IPS-11a (cell line): ENCODE data around the gene ARHGAP26.

Experiments
- H3K4me3 ChIP-seq: one replicate; pipeline ENCODE4 v1.5.1; 2013; ENCODE audit warnings: low read depth, low read length, control low read depth

The ARHGAP26 gene

DNA sequence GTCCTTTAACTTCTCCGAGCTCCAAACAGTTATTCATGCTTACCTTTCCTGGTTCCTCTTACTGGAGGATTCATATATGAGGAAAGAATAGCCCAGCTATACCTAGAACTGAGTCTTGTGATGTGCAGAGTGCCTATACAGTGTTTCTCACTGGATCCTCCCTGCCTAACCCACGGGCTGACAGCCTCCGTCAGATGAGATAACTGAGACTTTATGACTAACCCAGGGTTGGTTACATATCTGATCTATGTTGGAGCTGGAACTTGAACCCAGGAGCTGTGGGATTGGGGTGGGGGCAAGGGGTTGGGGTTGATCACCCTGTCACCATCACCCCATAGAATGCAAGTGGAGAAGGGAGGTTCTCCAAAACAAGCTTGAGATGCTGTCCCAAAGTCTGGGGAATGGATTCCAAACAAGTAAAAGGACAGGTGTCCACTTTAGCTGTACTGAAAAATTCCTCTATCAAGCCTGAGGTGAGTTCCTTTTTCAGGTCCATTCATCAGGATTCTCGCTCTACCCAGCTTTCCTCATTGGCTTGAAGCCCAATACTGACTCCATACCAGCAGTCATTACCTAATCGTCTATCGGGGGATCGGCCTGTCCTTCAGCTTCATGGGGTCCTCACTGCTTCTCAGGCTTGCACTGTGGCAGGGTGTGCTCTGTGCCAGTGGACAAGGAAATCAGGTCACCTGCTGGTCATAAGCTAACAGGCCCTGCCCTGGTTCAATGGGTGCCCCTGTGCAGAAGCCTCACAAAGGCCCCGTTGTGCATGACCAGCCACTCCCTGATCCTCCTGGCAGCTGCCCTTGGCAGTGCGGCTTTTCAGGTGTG, 100.6 kb downstream of the ARHGAP26 start:
- H3K4me3 ChIP-seq = no peak overlapping the region

- no peak overlapping the region for H3K4me3 ChIP-seq
Observed at GRCh38 chr5:142871363-142872193, 101.4 kb downstream of the ARHGAP26 start.

DNA sequence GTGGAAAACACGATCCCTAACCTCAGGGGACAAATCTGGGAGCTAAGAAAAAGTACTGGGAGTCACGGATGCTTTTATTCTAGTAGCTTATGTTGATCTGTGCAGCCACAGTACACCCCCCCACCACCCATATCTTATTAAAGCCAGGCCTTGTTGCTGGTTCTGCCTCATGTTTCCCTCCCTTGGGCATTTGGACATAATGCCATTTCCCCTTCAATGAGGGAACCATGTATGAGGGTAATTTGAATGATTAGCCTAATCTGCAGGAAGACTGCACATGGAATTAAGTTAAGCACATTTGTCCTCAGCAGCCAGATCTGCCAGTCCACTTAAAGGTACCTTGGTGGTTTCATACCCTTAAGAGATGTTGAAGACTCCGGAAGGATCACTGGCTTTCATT, 102.0 kb downstream of the ARHGAP26 start:
- no peak overlapping the region for H3K4me3 ChIP-seq

DNA sequence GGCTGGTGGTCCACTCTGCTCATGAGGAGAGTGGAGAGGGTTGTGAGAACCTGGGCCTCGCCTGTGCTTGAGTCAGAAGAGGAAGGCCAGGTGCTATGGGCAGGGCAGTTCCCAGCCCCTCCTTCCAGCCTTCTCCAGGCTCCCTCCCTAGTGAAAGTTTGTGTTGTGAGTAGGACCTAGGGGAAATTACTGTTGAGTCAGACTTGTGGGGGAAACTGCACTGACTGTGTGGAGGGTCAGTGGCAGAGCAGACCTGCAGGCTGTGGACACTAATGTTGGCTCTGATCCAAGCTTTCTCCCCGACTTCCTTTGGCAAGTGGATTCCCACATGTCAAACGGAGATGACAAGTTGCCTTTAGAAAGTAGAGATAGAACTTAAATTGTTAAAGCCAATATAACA, 102.6 kb downstream of the ARHGAP26 start:
- no peak overlapping the region for H3K4me3 ChIP-seq

DNA sequence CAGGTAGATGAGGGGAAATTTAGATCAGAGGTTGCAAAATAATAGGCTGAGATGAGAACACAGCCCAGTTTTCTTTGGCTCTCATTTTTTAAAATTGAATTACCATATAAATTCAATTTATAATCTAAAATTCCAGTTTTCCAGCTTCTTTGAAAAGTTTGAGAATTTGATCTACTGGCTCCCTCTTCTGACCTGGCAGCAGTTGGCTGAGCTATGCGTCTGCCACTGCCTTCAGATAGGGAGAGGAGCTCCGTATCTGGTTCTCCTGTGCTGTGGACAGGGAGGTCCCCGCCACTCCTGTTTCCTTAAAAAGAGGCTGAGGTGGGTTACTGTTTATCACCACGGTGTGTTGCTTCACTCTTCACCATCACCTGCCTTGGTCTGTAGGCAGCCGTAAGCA, 103.7 kb downstream of the ARHGAP26 start:
- H3K4me3 ChIP-seq = no peak overlapping the region

DNA sequence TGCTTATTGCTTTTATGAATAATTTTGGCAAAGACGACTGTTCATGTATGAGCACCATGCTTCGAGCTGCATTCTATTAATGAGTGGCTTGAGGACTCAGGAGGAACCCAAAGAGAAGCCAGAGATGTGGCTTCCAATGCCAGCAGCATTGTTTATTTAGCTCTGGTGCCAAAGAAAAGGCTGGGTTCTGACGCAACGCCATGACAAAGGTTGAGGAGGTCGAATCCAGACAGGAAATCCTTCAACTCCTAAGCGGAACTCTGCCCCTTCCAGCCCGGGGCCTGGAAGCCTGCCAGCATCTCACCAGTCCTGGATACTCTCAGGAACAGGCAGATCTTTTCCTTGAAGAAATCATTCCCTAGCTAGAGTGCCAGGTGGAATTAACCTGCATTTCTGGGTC, 104.4 kb downstream of the ARHGAP26 start:
- H3K4me3 ChIP-seq = no peak overlapping the region

- no peak overlapping the region for H3K4me3 ChIP-seq
Observed at GRCh38 chr5:142875936-142876335, 105.8 kb downstream of the ARHGAP26 start.

GRCh38 chr5:142876817-142877216, 106.6 kb downstream of the ARHGAP26 start:
- H3K4me3 ChIP-seq = no peak overlapping the region

DNA sequence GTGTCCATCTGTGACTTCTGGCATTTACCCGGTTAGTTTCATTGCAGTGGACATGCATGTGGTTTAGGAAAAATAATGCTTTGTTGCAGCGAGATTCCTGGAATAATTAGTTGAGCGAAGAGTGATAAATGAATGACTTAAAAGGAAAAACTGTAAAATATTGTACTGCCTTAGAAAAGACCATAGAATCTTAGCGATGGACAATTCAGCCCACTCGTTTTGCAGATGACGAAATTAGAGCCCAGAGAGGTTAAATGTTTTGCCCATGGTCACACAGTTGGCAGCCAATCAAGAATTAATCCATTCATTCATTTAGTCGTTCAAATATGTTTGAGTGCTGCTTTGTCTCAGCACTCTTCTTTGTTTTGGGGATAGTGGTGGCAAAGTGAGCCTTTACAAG, 107.9 kb downstream of the ARHGAP26 start:
- no peak overlapping the region for H3K4me3 ChIP-seq

DNA sequence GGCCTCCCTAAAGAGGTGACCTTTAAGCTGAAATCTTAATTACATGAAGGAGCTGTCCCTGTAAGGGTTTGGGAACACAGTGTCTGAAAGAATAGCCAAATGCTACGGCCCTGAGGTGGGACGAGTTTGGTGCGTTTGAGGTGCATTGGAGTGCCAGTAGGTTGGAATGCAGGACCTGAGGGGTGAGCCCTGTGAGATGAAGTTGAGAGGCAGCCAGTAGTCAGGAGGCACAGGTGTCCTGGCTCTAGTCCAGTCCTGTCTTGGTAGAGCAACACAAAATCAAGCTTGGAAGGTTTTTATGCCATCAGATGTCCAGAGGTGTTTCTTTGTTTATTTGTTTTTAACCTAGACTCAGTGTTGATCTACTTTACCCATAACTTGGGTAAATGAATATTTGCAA, 108.5 kb downstream of the ARHGAP26 start:
- no peak overlapping the region for H3K4me3 ChIP-seq

DNA sequence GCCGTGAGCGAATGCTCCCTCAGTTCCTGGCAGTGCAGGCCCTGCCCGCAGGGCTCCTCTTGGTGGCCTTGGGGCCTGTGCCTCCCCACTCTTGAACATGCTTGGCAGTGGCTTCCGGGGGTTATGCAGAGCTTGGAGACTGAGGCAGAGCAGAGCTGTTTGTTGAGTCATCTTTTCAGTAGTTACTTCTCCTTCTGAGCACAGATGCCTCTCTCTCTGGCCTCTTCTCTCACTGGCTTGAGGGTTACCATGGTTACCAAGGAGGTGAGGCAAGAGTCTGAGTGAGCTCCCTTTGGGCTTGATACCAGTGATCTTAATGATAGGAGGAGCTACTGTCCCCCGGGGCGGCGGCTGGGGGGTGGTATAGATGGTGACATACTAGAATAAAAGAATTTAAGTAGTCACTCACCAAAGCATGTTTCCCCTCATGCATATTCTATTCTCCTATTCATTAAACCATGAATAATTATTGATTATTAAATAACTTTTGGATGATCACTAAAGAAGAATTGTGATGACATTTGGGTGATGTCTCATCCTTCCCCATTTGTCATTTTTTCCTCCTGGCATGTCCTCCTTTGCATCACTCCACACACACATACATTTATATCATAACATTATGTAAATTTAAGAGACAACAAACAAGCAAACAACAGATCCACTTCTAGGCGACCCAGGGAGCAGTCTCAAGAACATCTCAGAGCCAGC, 111.1 kb downstream of the ARHGAP26 start:
- no peak overlapping the region for H3K4me3 ChIP-seq

GRCh38 chr5:142881784-142882126, 111.6 kb downstream of the ARHGAP26 start:
- no peak overlapping the region for H3K4me3 ChIP-seq

DNA sequence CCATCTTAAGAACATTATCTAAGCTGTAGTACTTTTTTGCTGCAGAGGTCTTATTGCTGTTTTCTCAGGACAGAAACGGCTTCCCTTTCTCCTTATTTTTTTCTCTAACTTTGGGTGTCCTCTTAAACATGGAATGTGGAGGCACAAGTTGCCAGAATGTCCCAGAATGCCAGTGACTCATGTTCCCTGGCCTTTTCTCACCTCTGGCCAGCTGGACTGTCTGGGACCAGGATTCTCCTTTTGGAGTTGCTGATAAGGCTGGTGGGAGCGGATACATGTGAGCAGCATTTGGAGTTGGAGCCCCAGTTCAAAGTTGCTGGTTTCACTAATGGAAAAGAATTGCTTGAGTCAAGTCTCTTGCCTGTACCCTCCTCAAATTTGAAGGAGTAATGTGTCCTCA, 112.8 kb downstream of the ARHGAP26 start:
- no peak overlapping the region for H3K4me3 ChIP-seq

DNA sequence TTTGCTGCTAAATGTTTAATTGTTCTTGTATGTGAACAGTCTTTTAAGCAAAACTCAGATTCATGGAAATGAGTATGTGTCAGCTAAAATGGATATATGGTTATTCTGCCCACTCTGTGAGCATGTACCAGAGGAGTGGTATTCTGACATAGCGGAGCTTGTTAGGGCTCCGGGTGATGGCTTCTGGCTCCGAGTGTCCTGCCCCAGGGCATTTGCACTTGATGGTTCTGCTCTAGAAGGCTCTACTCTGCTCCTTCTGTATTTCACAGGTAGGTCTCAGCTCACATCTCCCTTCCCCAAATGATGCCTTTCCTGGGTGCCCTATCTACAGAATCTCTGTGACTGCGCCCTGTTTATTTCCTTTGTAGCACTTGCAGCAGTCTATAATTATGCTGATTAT, 113.3 kb downstream of the ARHGAP26 start:
- no peak overlapping the region for H3K4me3 ChIP-seq

DNA sequence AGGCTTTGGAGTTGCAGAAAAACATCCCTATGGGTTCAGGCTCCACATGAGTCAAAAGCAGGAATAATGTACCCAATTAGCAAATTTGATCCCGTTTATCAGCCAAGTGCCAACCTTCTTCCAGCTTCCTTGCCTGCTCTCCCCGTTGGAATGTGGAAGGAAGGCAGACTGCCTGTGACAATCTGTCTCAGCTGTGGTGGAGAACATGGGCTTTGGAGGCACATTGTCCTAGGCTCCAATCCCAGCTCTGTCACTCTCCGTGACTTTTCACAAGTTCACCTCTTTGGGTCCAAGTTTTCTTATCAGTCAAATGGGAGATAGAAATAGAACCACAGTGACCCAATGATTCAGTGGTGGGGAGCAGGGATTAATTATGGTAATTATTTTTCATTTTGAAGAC, 113.9 kb downstream of the ARHGAP26 start:
- no peak overlapping the region for H3K4me3 ChIP-seq

- no peak overlapping the region for H3K4me3 ChIP-seq
Observed at GRCh38 chr5:142886211-142886610, 116.0 kb downstream of the ARHGAP26 start.

GRCh38 chr5:142886956-142887355, 116.8 kb downstream of the ARHGAP26 start:
- no peak overlapping the region for H3K4me3 ChIP-seq

DNA sequence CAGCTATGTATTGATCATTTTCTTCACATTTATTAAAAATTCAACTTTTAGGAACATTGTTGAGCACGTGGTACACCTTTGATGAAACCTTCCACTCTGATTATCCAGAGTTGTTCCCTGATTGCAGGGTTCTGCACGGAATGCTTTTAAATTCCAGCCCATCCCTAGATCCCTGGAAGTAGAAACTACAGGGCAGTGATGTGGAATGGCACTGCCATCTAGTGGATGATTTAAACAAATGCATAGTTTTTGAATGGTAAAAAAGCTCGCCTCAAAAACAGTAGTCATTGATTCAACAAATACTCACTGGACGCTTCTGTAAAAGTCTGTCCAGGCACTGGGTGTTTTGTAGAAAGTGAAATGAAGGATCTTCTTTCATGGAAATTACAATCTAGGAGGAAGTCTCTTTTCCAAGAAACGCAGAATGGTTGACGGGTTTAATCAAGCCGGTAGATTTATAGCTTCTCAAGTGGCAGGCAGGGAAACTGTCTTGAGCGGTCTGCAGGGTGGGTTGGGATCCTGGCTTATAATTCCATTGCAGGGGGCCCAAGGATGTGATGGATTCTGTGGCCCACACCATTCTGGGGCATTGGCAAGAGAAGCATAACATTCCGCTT, 118.4 kb downstream of the ARHGAP26 start:
- no peak overlapping the region for H3K4me3 ChIP-seq

DNA sequence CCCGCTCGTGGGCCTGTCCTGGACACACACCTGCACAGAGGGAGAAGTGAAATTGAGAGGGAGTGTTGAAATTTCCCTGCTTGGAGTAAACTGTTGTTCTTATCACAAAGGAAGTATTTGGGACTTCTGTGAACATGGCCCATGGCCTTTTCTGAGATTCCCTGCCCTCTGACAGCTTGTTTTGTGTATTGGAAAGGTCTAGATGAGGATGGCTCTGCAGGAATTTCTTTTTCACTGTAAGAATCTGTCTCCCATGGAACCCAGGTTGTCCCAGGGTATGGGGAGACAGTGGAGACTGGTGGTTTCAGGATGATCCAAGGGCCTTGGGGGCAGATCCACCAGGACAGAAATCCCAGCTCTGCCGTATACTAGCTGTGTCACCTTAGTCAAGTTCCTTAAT, 121.8 kb downstream of the ARHGAP26 start:
- no peak overlapping the region for H3K4me3 ChIP-seq

DNA sequence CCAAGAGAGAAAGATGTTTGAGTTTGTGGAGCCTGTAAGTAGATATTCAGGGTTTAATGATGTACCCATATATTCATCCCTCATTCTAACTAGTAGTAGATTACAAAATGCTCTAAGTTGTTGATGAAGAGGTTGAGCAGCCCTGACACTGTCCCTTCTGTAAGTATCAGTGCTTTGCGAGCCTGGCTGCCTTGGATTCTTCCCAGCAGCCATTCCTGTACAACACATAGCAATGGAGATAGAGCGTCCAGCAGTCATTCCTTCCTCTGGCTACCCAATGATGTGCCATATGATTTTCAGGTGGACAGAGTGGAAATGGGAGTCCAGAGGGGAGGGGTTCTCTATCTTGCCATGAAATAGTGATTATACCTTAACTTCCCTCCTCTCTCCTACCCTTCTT, 124.1 kb downstream of the ARHGAP26 start:
- H3K4me3 ChIP-seq = no peak overlapping the region

GRCh38 chr5:142894749-142895148, 124.6 kb downstream of the ARHGAP26 start:
- H3K4me3 ChIP-seq = no peak overlapping the region
